Anterior cingulate cortex (tissue), 58 donors: ENCODE results near the gene MAU2.

ENCODE experiments used
- DNase-seq, 58 donors: peaks; one replicate each; lab custom pipeline; 2025; lab: John Stamatoyannopoulos, UW

MAU2 gene, protein sequence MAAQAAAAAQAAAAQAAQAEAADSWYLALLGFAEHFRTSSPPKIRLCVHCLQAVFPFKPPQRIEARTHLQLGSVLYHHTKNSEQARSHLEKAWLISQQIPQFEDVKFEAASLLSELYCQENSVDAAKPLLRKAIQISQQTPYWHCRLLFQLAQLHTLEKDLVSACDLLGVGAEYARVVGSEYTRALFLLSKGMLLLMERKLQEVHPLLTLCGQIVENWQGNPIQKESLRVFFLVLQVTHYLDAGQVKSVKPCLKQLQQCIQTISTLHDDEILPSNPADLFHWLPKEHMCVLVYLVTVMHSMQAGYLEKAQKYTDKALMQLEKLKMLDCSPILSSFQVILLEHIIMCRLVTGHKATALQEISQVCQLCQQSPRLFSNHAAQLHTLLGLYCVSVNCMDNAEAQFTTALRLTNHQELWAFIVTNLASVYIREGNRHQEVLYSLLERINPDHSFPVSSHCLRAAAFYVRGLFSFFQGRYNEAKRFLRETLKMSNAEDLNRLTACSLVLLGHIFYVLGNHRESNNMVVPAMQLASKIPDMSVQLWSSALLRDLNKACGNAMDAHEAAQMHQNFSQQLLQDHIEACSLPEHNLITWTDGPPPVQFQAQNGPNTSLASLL

GRCh38 chr19:19320361-19321140 is at the start of gene MAU2, which contains the start of gene SUGP1:
MAU2 (plus strand) TSS chr19:19320829; CDS start chr19:19320860, 31 bp downstream.
SUGP1 (minus strand) TSS chr19:19320509; CDS start chr19:19320496, 13 bp downstream.
- peak in 57 of 58 donors; percentile 24 to 93 (median 85) for DNase-seq

DNA sequence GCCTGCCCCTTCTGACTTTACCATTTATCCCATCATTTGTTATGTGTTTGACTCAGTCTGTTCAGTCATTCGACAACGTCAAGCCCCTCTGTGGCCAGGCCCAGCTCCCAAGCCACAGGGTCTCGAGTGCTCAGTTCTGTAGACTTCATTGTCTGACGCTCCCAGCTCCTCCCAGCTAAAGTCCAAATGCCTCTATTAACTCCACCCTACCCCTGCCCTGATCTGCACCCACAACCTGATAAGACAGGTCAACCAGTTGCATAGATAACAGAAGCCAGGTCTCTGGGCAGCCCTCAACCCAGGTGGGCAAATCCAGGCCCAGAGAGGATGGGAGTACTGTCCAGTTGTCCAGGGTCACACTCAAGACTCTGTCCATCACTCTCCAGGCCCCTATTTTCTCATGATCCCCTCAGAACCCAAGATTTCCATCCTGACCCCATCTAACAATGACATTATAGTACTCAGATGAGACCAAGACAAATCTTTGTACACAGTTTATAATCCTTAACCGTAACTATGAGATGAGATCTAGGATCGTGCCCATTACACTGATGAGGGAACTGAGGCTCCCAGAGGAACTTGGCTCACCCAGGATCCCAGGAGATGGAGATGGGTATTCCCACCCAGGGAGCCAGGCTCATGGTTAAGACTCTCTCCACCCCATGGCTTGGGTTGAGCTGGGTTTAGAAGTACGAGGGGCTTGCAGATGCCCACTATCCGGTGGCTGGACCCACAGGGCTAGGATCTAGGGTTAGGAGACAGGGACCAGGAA is 48.6 kb upstream of the MAU2 start:
- DNase-seq: no peak

- no peak for DNase-seq
Measured at GRCh38 chr19:19274146-19274545, 46.5 kb upstream of the MAU2 start.

DNA sequence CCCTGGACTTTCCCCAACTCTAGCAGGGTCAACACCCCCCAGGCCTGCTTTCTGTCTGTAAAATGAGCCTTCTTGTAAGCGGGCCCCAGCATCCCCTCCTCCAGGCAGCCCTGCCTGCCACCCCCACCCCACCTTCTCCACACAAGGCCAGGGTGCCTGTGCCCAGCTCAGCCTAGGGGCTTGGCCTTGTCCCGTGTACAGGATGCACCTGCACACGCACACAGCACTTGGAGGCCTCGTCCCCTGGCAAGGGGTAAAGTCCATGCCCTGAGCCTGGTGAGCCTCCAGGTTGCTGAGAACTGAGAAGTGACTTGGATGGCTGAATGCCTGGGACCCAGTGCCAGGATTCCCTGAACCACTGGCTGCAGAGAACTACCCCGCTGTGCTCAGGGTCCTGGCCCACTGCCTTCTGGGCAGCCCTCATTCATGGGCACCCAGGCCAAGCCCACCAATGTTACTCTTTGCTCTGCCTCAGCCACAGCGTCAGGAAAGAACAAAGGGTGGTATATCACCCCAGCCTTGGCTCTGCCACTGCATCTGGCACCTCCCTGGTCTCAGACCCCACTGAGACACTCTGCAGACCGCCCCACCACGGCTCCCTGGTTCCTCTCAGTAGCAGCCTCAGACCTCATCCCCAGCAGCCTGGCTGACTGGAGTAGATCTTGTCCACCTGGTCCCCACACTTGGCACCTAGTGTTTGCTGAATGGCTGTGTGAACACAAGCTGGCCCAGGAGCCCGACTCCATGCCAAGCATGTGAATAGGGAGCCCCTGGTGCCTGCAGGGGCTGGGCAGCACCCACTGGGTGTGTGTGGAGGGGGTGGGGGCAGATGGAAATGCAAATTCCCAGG is 45.7 kb upstream of the MAU2 start:
- DNase-seq: peak in 1 of 58 donors; percentile 12

DNA sequence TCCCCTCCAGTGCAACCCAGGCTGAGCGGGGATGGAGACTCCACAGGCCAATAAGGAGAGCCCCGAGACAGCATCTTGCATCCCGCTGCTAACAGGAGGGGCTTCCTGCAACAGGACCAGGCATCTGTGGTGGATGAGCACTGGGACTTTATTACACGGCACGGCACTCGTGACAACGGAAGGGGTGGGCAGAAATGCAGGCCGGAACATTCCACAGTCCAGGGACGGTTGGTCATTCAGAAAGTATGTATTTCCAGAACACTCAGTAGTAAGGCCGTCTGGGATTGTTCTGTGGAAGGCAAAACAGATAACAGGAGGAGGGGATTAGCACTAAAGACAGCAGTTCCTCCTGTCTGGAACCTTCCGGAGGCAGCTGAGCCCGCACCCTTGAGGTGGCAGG is 44.2 kb upstream of the MAU2 start:
- no peak for DNase-seq

DNA sequence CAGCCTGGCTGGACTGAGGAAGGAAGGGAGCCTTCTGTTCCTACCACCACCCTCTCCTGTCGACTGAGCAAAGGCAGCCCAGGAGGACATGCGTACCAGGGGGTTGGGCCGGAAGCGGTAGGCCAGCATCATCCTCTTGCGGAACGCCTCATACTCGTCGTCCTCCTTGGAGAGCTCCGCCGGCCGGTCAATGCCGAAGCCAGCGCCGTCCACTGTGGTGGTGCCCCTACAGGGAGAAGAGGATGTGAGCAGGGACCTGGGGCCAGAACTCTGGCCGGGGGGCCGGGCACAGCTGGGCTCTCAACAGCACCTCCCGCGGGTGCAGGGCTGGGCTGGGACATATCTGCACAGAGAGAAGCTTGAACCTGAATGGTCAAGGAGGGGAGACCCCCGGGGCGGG is 43.8 kb upstream of the MAU2 start:
- no peak for DNase-seq

GRCh38 chr19:19278315-19278714 is 42.3 kb upstream of the MAU2 start:
- no peak for DNase-seq

GRCh38 chr19:19279062-19279612 is 41.5 kb upstream of the MAU2 start:
- no peak for DNase-seq

DNA sequence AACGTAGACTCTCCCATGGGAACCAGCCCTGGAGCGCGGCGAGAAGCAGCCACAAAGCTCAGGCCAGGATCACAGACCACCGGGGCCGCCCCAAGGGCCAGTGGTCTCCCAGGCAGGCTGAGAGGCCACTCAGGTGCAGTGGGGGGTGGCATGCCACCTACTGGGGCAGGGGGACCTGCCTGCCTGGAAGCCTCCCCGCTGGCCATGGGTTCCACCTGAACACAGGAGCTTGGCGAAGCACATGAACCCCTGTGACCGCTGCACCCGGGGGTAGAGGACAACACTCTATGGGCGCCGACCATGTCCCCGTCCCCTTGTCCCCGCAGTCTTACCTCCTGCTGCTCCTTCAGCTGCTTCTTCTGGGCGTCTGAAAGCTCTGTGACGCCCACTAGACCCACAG is 40.8 kb upstream of the MAU2 start:
- DNase-seq: no peak

DNA sequence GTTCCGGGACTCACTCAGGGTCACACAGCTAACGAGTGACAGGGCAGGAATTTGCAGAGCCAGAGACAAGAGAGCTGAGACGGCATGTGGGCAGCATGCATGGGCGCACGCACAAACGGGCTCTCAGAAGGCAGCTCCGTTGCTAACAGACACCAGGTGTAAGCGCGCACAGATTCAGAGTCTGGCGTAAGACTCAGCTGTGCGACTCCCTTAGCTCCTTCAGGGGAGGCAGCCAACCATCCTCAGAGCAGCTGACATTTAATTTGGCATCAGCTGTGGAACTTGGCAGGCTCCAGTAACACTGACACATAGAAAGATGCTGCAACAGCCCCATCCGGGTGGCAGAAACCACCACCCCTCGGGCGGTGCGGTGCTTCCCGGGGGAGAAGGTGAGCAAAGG is 40.1 kb upstream of the MAU2 start:
- peak in 46 of 58 donors; percentile 9 to 87 (median 52) for DNase-seq

DNA sequence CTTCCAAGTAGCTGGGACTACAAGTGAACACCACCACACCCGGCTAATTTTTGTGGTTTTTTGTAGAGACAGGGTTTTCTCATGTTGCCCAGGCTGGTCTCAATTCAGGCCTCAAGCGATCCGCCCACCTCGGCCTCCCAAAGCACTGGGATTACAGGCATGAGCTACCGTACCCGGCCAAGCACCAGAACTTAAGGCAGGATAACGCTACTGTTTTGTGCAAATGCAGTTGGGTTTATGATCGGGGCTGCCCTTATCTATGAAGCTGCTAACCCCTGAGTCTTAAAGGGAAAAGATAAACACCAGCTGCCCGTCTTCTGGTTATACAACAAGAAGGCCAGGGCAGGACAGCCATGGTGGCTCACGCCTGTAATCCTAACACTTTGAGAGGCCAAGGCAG is 34.9 kb upstream of the MAU2 start:
- DNase-seq: no peak

- no peak for DNase-seq
Measured at GRCh38 chr19:19292607-19293006, 28.0 kb upstream of the MAU2 start.

- DNase-seq: no peak
Measured at GRCh38 chr19:19294914-19295313, 25.7 kb upstream of the MAU2 start.

DNA sequence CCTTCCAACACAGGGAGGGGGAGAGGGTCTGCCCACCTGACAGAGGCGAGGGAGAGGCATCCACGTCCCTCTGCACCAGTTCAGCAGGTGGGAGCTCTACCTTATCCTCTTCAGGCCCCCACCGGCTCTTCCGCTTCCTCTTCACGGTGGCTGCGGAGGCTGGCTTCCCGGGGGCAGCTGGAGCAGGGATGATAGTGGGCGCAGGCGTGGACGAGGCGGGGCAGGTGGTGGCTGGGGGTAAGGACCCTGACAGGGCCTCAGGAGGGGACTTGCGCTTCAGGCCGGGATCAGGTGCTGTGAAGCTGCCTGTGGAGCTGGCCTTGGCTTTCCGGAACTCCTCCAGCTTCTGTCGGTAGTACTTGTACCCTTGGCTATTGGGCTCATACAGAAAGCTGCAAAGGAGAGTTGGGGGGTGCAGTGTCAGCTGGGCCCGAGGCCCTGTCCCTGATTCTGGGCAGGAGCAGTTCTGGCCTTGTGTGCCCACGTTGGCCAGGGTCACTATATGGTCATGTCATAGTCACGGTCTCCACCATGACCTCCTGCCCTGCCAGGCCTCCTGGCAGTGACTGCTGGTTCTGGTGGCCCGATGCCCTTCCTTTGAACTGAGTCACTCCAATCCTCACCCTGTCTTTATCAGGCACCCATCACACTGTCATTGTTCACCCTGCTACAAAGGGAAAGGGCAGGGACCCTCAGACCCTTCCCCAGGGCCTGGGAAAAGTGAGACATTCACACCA is 23.5 kb upstream of the MAU2 start:
- DNase-seq: no peak

DNA sequence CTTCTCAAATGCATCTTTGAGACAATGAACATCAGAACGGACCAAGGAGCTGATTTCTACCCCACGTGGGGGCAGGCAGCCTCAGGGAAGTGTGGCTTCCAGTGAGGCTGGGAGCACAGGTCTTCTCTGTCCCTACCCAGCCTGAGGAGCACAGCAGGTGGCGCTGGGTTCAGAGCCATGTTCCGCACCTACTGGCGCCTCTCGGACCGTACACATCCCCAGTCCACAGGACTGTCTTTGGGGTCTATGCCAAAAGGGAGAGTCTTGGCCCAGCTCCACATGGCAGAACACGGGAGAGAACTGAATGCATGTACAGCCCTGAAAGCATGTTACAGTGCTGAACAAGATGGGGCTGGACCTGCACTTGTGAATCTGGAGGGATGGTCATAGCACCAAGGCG is 22.9 kb upstream of the MAU2 start:
- DNase-seq: no peak

DNA sequence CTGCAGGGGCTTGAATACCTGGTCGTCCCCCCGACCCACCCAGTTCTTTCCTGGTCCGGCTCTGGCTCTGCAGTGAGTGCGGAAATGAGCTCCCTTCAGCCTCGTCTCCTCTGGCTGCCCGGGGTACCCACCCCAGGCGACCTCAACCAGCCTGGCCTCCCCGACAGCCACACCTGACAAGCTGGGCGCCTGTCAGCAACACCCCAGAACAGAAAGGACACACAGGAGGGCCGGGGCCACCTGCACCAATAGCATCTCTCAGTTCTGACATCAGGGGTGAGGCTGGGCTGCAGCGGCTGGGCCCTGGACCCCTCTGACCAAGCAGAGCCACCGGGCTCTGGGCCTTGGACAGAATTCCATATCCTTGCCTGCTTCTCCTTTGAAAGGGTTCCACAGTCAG is 20.0 kb upstream of the MAU2 start:
- no peak for DNase-seq

GRCh38 chr19:19303411-19303810 is 17.2 kb upstream of the MAU2 start:
- DNase-seq: peak in 15 of 58 donors; percentile 6 to 40 (median 19)

DNA sequence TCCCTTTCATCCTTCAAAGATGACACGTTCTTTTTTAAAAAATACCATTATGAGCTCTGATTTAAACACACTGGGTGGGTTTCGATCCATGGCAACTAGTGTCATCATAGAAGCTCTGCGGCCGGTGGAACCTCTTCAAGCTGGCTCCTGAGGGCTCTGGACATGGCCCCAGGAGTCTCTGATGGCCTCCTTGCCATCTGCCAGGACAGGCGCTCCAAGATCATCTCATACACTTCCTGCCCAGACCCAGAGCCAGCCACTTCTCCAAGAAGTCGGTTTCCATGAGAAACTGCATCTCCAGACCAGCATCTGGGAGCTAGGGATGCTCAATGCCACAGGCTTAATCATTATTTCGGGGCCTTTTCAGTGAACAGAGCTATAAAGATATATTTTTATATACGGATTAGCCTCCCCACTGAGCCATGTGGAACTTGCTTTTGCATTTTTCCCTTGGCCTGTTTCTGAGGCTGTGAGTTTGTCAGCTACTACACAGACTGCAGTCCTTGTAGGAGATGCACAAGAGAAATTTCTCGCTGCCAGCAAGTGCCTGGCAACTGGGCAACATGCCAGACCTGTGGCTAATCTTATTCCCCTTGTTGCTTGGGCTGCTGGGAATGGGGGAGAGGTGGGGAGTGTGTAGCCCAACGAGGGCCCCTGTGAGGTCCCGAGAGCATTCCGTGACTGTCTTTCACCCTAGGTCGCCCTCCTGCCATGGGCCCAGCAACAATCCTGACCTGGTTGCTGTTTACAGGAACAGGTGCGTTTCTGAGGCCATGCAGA is 16.3 kb upstream of the MAU2 start:
- DNase-seq: peak in 38 of 58 donors; percentile 7 to 80 (median 31)
